Astrocyte (in vitro differentiated cells and primary cell): Measurements from ENCODE around the gene CARD9. TPM values are rescaled to one million over a fixed set of nuclear protein-coding genes. Genes with fewer than 3 reads are reported as not detected.

Experiments used
- DNase-seq: peaks from one replicate; pipeline ENCODE4 v3.0.0-alpha.2; 2010; ENCODE audit warnings: low read depth
- FAIRE-seq: peaks from 2 replicates; lab custom pipeline; 2011; peaks lifted over from hg19 to GRCh38; lab: Jason Lieb, UNC
- H2AFZ ChIP-seq: 2 replicates; pipeline ENCODE4 v1.6.0; 2012; ENCODE audit warnings: low read depth, low read length, inconsistent platforms
- H3K27ac ChIP-seq: 2 replicates; pipeline ENCODE4 v1.5.1; 2011; ENCODE audit warnings: low read depth, low read length, inconsistent platforms
- H3K27me3 ChIP-seq: 2 replicates; pipeline ENCODE4 v1.6.0; 2011; ENCODE audit warnings: low read length, inconsistent platforms; ENCODE audit not compliant: insufficient read depth
- H3K36me3 ChIP-seq: 2 replicates; pipeline ENCODE4 v1.5.1; 2011; ENCODE audit warnings: low read length, inconsistent platforms; ENCODE audit not compliant: insufficient read depth
- H3K4me1 ChIP-seq: 2 replicates; pipeline ENCODE4 v1.5.1; 2011; ENCODE audit warnings: low read length, inconsistent platforms; ENCODE audit not compliant: insufficient read depth
- H3K4me2 ChIP-seq: 2 replicates; pipeline ENCODE4 v1.6.0; 2012; ENCODE audit warnings: low read length, inconsistent platforms
- H3K4me3 ChIP-seq: 2 replicates; pipeline ENCODE4 v1.5.1; 2011; ENCODE audit warnings: low read depth, mild to moderate bottlenecking, low read length, inconsistent platforms; ENCODE audit not compliant: insufficient read depth
- H3K79me2 ChIP-seq: 2 replicates; pipeline ENCODE4 v1.6.0; 2012; ENCODE audit warnings: mild to moderate bottlenecking, low read length, inconsistent platforms; ENCODE audit not compliant: insufficient read depth
- H3K9ac ChIP-seq: 2 replicates; pipeline ENCODE4 v1.6.0; 2012; ENCODE audit warnings: mild to moderate bottlenecking, low read length, inconsistent platforms
- H3K9me3 ChIP-seq: 2 replicates; pipeline ENCODE4 v1.5.1; 2012; ENCODE audit warnings: low read depth, mild to moderate bottlenecking, low read length, inconsistent platforms; ENCODE audit not compliant: insufficient read depth
- H4K20me1 ChIP-seq: 2 replicates; pipeline ENCODE4 v1.6.0; 2012; ENCODE audit warnings: low read length, inconsistent platforms; ENCODE audit not compliant: insufficient read depth
- H3K27ac Mint-ChIP-seq: one replicate; pipeline ENCODE4 v1.8.0; 2021; ENCODE audit warnings: mild to moderate bottlenecking, mixed read lengths; ENCODE audit not compliant: unreplicated experiment
- H3K27me3 Mint-ChIP-seq: one replicate; pipeline ENCODE4 v1.8.0; 2021; ENCODE audit warnings: low read depth, mixed read lengths; ENCODE audit not compliant: unreplicated experiment
- H3K36me3 Mint-ChIP-seq: one replicate; pipeline ENCODE4 v1.8.0; 2021; ENCODE audit warnings: low read depth, mixed read lengths; ENCODE audit not compliant: unreplicated experiment
- H3K4me1 Mint-ChIP-seq: one replicate; pipeline ENCODE4 v1.8.0; 2021; ENCODE audit warnings: low read depth, mixed read lengths; ENCODE audit not compliant: unreplicated experiment
- H3K4me3 Mint-ChIP-seq: one replicate; pipeline ENCODE4 v1.8.0; 2021; ENCODE audit warnings: mild to moderate bottlenecking, moderate library complexity, mixed read lengths; ENCODE audit not compliant: unreplicated experiment
- H3K9me3 Mint-ChIP-seq: one replicate; pipeline ENCODE4 v1.8.0; 2021; ENCODE audit warnings: mild to moderate bottlenecking, mixed read lengths; ENCODE audit not compliant: unreplicated experiment
- CTCF ChIP-seq: IDR thresholded peaks from 2 replicates; pipeline ENCODE4 v1.5.1; 2011; ENCODE audit warnings: low read depth, mild to moderate bottlenecking, inconsistent platforms, low read length, moderate library complexity; ENCODE audit not compliant: insufficient read depth
- EZH2 ChIP-seq: IDR thresholded peaks from 2 replicates; pipeline ENCODE4 v1.6.1; 2012; ENCODE audit warnings: mild to moderate bottlenecking, low read length, inconsistent platforms; ENCODE audit not compliant: insufficient read depth
- total RNA-seq: library from RNA; stranded (reverse); gene quantifications from 2 replicates; pipeline ENCODE4 v1.2.1, GENCODE V29; 2021

The CARD9 gene
- total RNA-seq, 1 donor from 2014 or later: 4.2 TPM

- Histone ChIP-seq H3K4me2 (no peak overlapping the region), H4K20me1 (no peaks in the 10 kb centered on the region), H3K79me2 (no peaks in the 10 kb centered on the region), H3K27ac (no peak overlapping the region), H3K4me1 (peaks cover 10% of the 10 kb centered on the region), H3K36me3 (no peaks in the 10 kb centered on the region), H3K9ac (no peak overlapping the region), H3K27me3 (no peaks in the 10 kb centered on the region), H2AFZ (no peak overlapping the region), H3K4me3 (no peak overlapping the region), H3K9me3 (no peaks in the 10 kb centered on the region)
- no peak overlapping the region for H3K27ac Mint-ChIP-seq
- no peak for TF ChIP-seq EZH2
- no peak for TF ChIP-seq CTCF
- H3K9me3 Mint-ChIP-seq: no peaks in the 10 kb centered on the region
- H3K4me3 Mint-ChIP-seq: no peak overlapping the region
- H3K4me1 Mint-ChIP-seq: peaks cover 6% of the 10 kb centered on the region
- FAIRE-seq (no peak), DNase-seq (no peak)
- H3K36me3 Mint-ChIP-seq: peaks cover 4% of the 10 kb centered on the region
- H3K27me3 Mint-ChIP-seq: no peaks in the 10 kb centered on the region
These were observed 2.0 kb downstream of the CARD9 start for GRCh38 chr9:136371533-136371880.

GRCh38 chr9:136370687-136371532 is 2.6 kb downstream of the CARD9 start:
- H3K9me3 ChIP-seq: no peaks in the 10 kb centered on the region
- H3K27me3 ChIP-seq: no peaks in the 10 kb centered on the region
- no peak overlapping the region for H2AFZ ChIP-seq
- no peak overlapping the region for H3K27ac ChIP-seq
- H3K4me3 ChIP-seq: no peak overlapping the region
- H3K79me2 ChIP-seq: no peaks in the 10 kb centered on the region
- no peaks in the 10 kb centered on the region for H3K9me3 Mint-ChIP-seq
- DNase-seq (peak; percentile 64), FAIRE-seq (no peak)
- peaks cover 10% of the 10 kb centered on the region for H3K4me1 ChIP-seq
- H3K9ac ChIP-seq: no peak overlapping the region
- H3K36me3 ChIP-seq: no peaks in the 10 kb centered on the region
- peaks cover 6% of the 10 kb centered on the region for H3K4me1 Mint-ChIP-seq
- H4K20me1 ChIP-seq: no peaks in the 10 kb centered on the region
- H3K4me3 Mint-ChIP-seq: no peak overlapping the region
- no peak overlapping the region for H3K4me2 ChIP-seq
- no peak overlapping the region for H3K27ac Mint-ChIP-seq
- TF ChIP-seq EZH2 (no peak), CTCF (no peak)
- peaks cover 3% of the 10 kb centered on the region for H3K36me3 Mint-ChIP-seq
- H3K27me3 Mint-ChIP-seq: no peaks in the 10 kb centered on the region

- TF ChIP-seq EZH2 (no peak), CTCF (no peak)
These were observed 3.4 kb downstream of the CARD9 start for GRCh38 chr9:136370037-136370436.

More at GRCh38 chr9:136370037-136370436, 3.4 kb downstream of the CARD9 start:
- H3K79me2 ChIP-seq: no peaks in the 10 kb centered on the region
- H3K4me1 ChIP-seq: peaks cover 10% of the 10 kb centered on the region
- peaks cover 3% of the 10 kb centered on the region for H3K36me3 Mint-ChIP-seq
- peaks cover 6% of the 10 kb centered on the region for H3K4me1 Mint-ChIP-seq
- H3K36me3 ChIP-seq: no peaks in the 10 kb centered on the region
- H3K27ac ChIP-seq: no peak overlapping the region
- FAIRE-seq (no peak), DNase-seq (no peak)
- H3K4me2 ChIP-seq: no peak overlapping the region
- no peaks in the 10 kb centered on the region for H3K9me3 Mint-ChIP-seq
- H2AFZ ChIP-seq: no peak overlapping the region
- H3K27me3 ChIP-seq: no peaks in the 10 kb centered on the region
- no peak overlapping the region for H3K9ac ChIP-seq
- no peaks in the 10 kb centered on the region for H3K9me3 ChIP-seq
- no peak overlapping the region for H3K4me3 ChIP-seq
- no peak overlapping the region for H3K4me3 Mint-ChIP-seq
- H3K27ac Mint-ChIP-seq: no peak overlapping the region
- H3K27me3 Mint-ChIP-seq: no peaks in the 10 kb centered on the region
- no peaks in the 10 kb centered on the region for H4K20me1 ChIP-seq
